ENCODE results near the gene MGST3.
"Not testable (repeated sequence)": the region's sequence is repeated elsewhere in the genome, so short reads cannot be mapped to it uniquely, and the experiment has no call there.

MGST3 gene

DNA sequence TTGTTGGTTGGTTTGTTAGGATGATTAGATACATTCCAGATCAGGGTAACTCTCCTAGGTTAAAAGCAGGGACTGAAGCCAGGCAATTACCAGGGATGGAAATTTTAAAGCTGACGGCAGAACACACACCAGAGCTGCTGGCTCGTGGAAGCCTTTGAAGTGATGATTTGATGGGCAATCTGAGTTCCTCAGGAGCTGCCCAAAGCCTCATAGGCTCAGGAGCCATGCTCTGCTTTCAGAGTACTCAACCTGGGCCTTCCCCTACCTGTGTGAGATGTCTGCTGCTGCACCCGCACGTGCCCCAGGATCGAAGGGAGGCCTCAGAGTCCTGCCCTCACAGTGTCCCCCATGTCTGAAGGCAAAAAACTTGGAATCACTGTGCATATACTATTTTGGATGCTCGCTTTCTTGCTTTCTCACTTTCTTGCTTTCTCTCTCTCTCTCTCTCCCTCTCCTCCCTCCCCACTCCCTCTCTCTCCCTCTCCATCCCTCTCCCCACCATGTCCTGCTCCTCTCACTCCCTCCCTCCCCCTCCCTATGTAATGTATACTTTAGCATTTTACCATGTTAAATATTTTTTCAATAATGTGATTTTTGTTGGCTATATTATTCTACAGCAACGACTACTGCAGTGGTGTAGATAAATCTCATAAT is 18.0 kb downstream of the MGST3 start:
- H3K79me2 ChIP-seq (ENCODE audit: insufficient read depth, low read length) = no peaks in the 10 kb centered on the region

GRCh38 chr1:165650981-165651625 is 20.1 kb downstream of the MGST3 start:
- no peak overlapping the region for H2AFZ ChIP-seq (ENCODE audit: low read depth, low read length)
- H3K27me3 ChIP-seq (ENCODE audit: insufficient read depth, low read length, poor library complexity) = no peaks in the 10 kb centered on the region
- no peaks in the 10 kb centered on the region for H3K4me1 ChIP-seq (ENCODE audit: insufficient read depth, low read length)
- no peak overlapping the region for H3K4me3 ChIP-seq (ENCODE audit: low read depth in 1 of 2, low read length in 2 of 2)
- ATAC-seq (ENCODE audit: insufficient read depth, low read depth) = no peak
- H3K79me2 ChIP-seq (ENCODE audit: insufficient read depth, low read length) = no peaks in the 10 kb centered on the region
- H3K27ac ChIP-seq (ENCODE audit: low read length) = no peak overlapping the region
- peaks cover 20% of the 10 kb centered on the region; the same call in 1 of the 2 replicates for H3K36me3 ChIP-seq (ENCODE audit: insufficient read depth, low read length)
- 0 out of 2 replicates have a peak, but pooled peaks cover 2% of the 10 kb centered on the region for H4K20me1 ChIP-seq (ENCODE audit: insufficient read depth, low read length)
- H3K9ac ChIP-seq (ENCODE audit: low read depth, low read length) = no peak overlapping the region
- no peak overlapping the region for H3K4me2 ChIP-seq (ENCODE audit: insufficient read depth, low read length)
- DNase-seq = no peak
- no peak for TF ChIP-seq EZH2 (IDR thresholded peaks at IDR 0.05; ENCODE audit: borderline replicate concordance, low read depth, low read length, severe bottlenecking)
- TF ChIP-seq, protein P1, sequence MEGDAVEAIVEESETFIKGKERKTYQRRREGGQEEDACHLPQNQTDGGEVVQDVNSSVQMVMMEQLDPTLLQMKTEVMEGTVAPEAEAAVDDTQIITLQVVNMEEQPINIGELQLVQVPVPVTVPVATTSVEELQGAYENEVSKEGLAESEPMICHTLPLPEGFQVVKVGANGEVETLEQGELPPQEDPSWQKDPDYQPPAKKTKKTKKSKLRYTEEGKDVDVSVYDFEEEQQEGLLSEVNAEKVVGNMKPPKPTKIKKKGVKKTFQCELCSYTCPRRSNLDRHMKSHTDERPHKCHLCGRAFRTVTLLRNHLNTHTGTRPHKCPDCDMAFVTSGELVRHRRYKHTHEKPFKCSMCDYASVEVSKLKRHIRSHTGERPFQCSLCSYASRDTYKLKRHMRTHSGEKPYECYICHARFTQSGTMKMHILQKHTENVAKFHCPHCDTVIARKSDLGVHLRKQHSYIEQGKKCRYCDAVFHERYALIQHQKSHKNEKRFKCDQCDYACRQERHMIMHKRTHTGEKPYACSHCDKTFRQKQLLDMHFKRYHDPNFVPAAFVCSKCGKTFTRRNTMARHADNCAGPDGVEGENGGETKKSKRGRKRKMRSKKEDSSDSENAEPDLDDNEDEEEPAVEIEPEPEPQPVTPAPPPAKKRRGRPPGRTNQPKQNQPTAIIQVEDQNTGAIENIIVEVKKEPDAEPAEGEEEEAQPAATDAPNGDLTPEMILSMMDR (IDR thresholded peaks at IDR 0.05; ENCODE audit: borderline replicate concordance, extremely low read depth, low read length, poor library complexity, severe bottlenecking) = no peak
- no peaks in the 10 kb centered on the region for H3K9me3 ChIP-seq (ENCODE audit: insufficient read depth, low read length, severe bottlenecking)

More for the DNA sequence above, 18.0 kb downstream of the MGST3 start:
- TF ChIP-seq, protein P1 (IDR thresholded peaks at IDR 0.05; ENCODE audit: borderline replicate concordance, extremely low read depth, low read length, poor library complexity, severe bottlenecking) = no peak
- no peak for TF ChIP-seq EZH2 (IDR thresholded peaks at IDR 0.05; ENCODE audit: borderline replicate concordance, low read depth, low read length, severe bottlenecking)
- DNase-seq (no peak), ATAC-seq (ENCODE audit: insufficient read depth, low read depth) (no peak)
- Histone ChIP-seq H3K9ac (ENCODE audit: low read depth, low read length) (no peak overlapping the region), H3K4me3 (ENCODE audit: low read depth in 1 of 2, low read length in 2 of 2) (no peak overlapping the region), H3K27ac (ENCODE audit: low read length) (no peak overlapping the region), H3K4me2 (ENCODE audit: insufficient read depth, low read length) (no peak overlapping the region), H3K36me3 (ENCODE audit: insufficient read depth, low read length) (peaks cover 8% of the 10 kb centered on the region; the same call in 1 of the 2 replicates), H3K9me3 (ENCODE audit: insufficient read depth, low read length, severe bottlenecking) (no peaks in the 10 kb centered on the region), H2AFZ (ENCODE audit: low read depth, low read length) (no peak overlapping the region), H3K27me3 (ENCODE audit: insufficient read depth, low read length, poor library complexity) (no peaks in the 10 kb centered on the region), H4K20me1 (ENCODE audit: insufficient read depth, low read length) (peaks cover 5% of the 10 kb centered on the region; the same call in 1 of the 2 replicates), H3K4me1 (ENCODE audit: insufficient read depth, low read length) (no peaks in the 10 kb centered on the region)

DNA sequence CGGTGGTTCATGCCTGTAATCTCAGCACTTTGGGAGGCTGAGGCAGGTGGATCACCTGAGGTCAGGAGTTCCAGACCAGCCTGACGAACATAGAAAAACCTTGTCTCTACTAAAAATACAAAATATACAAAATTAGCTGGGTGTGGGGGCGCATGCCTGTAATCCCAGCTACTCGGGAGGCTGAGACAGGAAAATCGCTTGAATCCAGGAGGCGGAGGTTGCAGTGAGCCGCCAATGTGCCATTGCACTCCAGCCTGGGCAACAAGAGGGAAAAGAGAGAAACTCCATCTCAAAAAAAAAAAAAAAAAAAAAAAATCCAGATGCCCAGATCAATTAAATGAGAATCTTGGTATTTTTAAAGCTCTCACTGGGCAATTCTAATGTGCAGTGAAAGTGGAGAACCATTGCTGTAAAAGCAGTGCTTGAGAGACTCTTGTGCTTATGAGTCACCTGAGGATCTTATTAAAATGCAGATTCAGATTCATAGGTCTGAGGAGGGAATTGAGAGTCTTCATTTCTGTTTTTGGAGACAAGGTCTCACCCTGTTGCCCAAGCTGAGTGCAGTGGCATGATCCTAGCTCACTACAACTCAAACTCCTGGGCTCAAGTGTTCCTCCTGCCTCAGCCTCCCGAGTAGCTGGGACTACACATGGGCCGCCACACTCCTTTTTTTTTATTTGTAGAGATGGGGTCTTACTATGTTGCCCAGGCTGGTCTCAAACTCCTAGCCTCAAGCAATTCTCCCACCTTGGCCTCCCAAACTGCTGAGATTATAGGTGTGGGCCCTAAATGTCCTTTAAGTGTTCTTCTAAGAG is 27.9 kb downstream of the MGST3 start:
- not testable (repeated sequence) for H4K20me1 ChIP-seq (ENCODE audit: insufficient read depth, low read length); H3K4me3 ChIP-seq (ENCODE audit: low read depth in 1 of 2, low read length in 2 of 2); H3K27ac ChIP-seq (ENCODE audit: low read length); H3K4me1 ChIP-seq (ENCODE audit: insufficient read depth, low read length); H3K9me3 ChIP-seq (ENCODE audit: insufficient read depth, low read length, severe bottlenecking); H2AFZ ChIP-seq (ENCODE audit: low read depth, low read length); H3K9ac ChIP-seq (ENCODE audit: low read depth, low read length); H3K27me3 ChIP-seq (ENCODE audit: insufficient read depth, low read length, poor library complexity); DNase-seq; H3K4me2 ChIP-seq (ENCODE audit: insufficient read depth, low read length); H3K79me2 ChIP-seq (ENCODE audit: insufficient read depth, low read length); ATAC-seq (ENCODE audit: insufficient read depth, low read depth)
- H3K36me3 ChIP-seq (ENCODE audit: insufficient read depth, low read length) = peaks cover 53% of the 10 kb centered on the region

DNA sequence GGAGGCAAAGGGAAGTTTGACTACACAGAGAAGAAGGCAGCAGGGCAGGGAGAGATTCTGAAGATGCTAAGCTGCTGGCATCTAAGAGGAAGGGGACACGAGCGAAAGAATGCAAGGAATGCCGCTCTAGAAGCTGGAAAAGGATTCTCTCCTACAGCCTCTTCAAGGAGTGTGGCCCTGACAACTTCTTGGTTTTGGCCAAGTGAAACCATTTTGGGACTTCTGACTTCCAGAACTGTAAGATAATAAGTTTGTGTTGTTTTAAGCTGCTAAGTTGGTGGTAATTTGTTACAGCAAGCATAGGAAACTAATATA is 28.5 kb downstream of the MGST3 start:
- Histone ChIP-seq H2AFZ (ENCODE audit: low read depth, low read length) (no peak overlapping the region), H3K27ac (ENCODE audit: low read length) (no peak overlapping the region), H3K4me2 (ENCODE audit: insufficient read depth, low read length) (no peak overlapping the region), H3K27me3 (ENCODE audit: insufficient read depth, low read length, poor library complexity) (no peaks in the 10 kb centered on the region), H3K4me3 (ENCODE audit: low read depth in 1 of 2, low read length in 2 of 2) (no peak overlapping the region), H3K79me2 (ENCODE audit: insufficient read depth, low read length) (no peaks in the 10 kb centered on the region), H4K20me1 (ENCODE audit: insufficient read depth, low read length) (no peaks in the 10 kb centered on the region), H3K9me3 (ENCODE audit: insufficient read depth, low read length, severe bottlenecking) (no peaks in the 10 kb centered on the region), H3K9ac (ENCODE audit: low read depth, low read length) (no peak overlapping the region), H3K4me1 (ENCODE audit: insufficient read depth, low read length) (no peaks in the 10 kb centered on the region), H3K36me3 (ENCODE audit: insufficient read depth, low read length) (peaks cover 59% of the 10 kb centered on the region)
- no peak for DNase-seq
- TF ChIP-seq, protein P1 (IDR thresholded peaks at IDR 0.05; ENCODE audit: borderline replicate concordance, extremely low read depth, low read length, poor library complexity, severe bottlenecking) = no peak
- TF ChIP-seq EZH2 (IDR thresholded peaks at IDR 0.05; ENCODE audit: borderline replicate concordance, low read depth, low read length, severe bottlenecking) = no peak
- no peak for ATAC-seq (ENCODE audit: insufficient read depth, low read depth)

All from DND-41 (cell line).